ENCODE results near the gene SECISBP2L. TPM values are rescaled to one million over a fixed set of nuclear protein-coding genes. Genes with fewer than 3 reads are reported as not detected.

The SECISBP2L gene
- total RNA-seq, 6 experiments from 2014 or later, result 13.5 to 24.6 (median 19.5) TPM

GRCh38 chr15:48985516-48985915 is 60.7 kb downstream of the SECISBP2L start:
- no peak for TF ChIP-seq POLR2A (IDR thresholded peaks at IDR 0.05)
- no peak for TF ChIP-seq CTCF (IDR thresholded peaks at IDR 0.05)
- DNase-seq (no peak), ATAC-seq (no peak)
- Histone ChIP-seq H3K27ac (no peak overlapping the region), H3K9me3 (no peaks in the 10 kb centered on the region), H3K4me1 (peaks cover 0 to 51% (median 5%) of the 10 kb centered on the region in 4 donors), H3K27me3 (no peaks in the 10 kb centered on the region), H3K4me3 (no peak overlapping the region), H3K36me3 (no peaks in the 10 kb centered on the region)
- 67% methylated on average over 2 of the region's 3 CpGs for WGBS (ENCODE audit: insufficient coverage, low coverage, low lambda C conversion rate, missing lambda C conversion rate)
- intact Hi-C loops (cut with DNase I), result no loop called here

- no peak for DNase-seq
- H3K27ac ChIP-seq, result no peak overlapping the region
- 28% methylated on average over 4 of the region's 4 CpGs for WGBS (ENCODE audit: insufficient coverage, low coverage, low lambda C conversion rate, missing lambda C conversion rate)
- no peaks in the 10 kb centered on the region for H3K9me3 ChIP-seq
- intact Hi-C loops (cut with DNase I), result no loop called here
- ATAC-seq, result no peak
- no peak overlapping the region for H3K4me3 ChIP-seq
- TF ChIP-seq POLR2A (IDR thresholded peaks at IDR 0.05) (no peak), CTCF (IDR thresholded peaks at IDR 0.05) (no peak)
- peaks cover 0 to 51% (median 5%) of the 10 kb centered on the region in 4 donors for H3K4me1 ChIP-seq
- no peaks in the 10 kb centered on the region for H3K36me3 ChIP-seq
- no peaks in the 10 kb centered on the region for H3K27me3 ChIP-seq
Measured at GRCh38 chr15:48984811-48985352, 61.4 kb downstream of the SECISBP2L start.

- Histone ChIP-seq H3K4me1 (peaks cover 0 to 51% (median 5%) of the 10 kb centered on the region in 4 donors), H3K4me3 (no peak overlapping the region), H3K27ac (no peak overlapping the region), H3K9me3 (no peaks in the 10 kb centered on the region), H3K27me3 (no peaks in the 10 kb centered on the region), H3K36me3 (no peaks in the 10 kb centered on the region)
- WGBS (ENCODE audit: insufficient coverage, low coverage, low lambda C conversion rate, missing lambda C conversion rate), result 46% methylated on average over 6 of the region's 7 CpGs
- intact Hi-C loops (cut with DNase I), result no loop called here
- DNase-seq (no peak), ATAC-seq (no peak)
- TF ChIP-seq POLR2A (IDR thresholded peaks at IDR 0.05) (no peak), CTCF (IDR thresholded peaks at IDR 0.05) (no peak)
Measured at GRCh38 chr15:48984021-48984710, 62.1 kb downstream of the SECISBP2L start.

- intact Hi-C loops (cut with DNase I), result no loop called here
- ATAC-seq (no peak), DNase-seq (no peak)
- no peak for TF ChIP-seq CTCF (IDR thresholded peaks at IDR 0.05)
- no peak for TF ChIP-seq POLR2A (IDR thresholded peaks at IDR 0.05)
- no peaks in the 10 kb centered on the region for H3K27me3 ChIP-seq
- WGBS (ENCODE audit: insufficient coverage, low coverage, low lambda C conversion rate, missing lambda C conversion rate), result 22% methylated on average over 1 of the region's 5 CpGs
- no peaks in the 10 kb centered on the region for H3K36me3 ChIP-seq
- H3K4me3 ChIP-seq, result no peak overlapping the region
- peaks cover 0 to 51% (median 5%) of the 10 kb centered on the region in 4 donors for H3K4me1 ChIP-seq
- no peaks in the 10 kb centered on the region for H3K9me3 ChIP-seq
- H3K27ac ChIP-seq, result no peak overlapping the region
Measured at GRCh38 chr15:48983300-48983699, 62.9 kb downstream of the SECISBP2L start.

All from right lobe of liver (tissue), 6 donors.